ENCODE data around the gene DDX47. TPM values are rescaled to one million over a fixed set of nuclear protein-coding genes. Genes with fewer than 3 reads are reported as not detected.
A peak's percentile ranks its signal among the peaks of the same experiment; 100 is the strongest.

Gene DDX47
- total and polyA plus RNA-seq, 10 of the 15 experiments (the other 5 are each of a cell fraction or from before 2014, with no cell fraction given) = 84.8 to 266 (median 120) TPM

DNA sequence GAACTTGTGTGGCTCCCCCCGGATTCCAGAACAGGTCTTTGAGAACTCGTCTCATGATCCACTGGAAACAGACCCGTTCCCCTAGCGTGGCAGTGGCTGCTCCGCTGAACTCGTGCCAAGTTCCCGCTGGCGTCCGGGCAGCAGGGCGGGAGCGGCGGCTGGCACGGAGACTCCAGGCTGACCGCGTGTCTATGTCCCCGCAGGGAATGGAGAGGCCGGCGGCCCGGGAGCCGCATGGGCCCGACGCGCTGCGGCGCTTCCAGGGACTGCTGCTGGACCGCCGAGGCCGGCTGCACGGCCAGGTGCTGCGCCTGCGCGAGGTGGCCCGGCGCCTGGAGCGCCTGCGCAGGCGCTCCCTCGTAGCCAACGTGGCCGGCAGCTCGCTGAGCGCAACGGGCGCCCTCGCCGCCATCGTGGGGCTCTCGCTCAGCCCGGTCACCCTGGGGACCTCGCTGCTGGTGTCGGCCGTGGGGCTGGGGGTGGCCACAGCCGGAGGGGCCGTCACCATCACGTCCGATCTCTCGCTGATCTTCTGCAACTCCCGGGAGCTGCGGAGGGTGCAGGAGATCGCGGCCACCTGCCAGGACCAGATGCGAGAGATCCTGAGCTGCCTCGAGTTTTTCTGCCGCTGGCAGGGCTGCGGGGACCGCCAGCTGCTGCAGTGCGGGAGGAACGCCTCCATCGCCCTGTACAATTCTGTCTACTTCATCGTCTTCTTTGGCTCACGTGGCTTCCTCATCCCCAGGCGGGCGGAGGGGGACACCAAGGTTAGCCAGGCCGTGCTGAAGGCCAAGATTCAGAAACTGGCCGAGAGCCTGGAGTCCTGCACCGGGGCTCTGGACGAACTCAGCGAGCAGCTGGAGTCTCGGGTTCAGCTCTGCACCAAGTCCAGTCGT, 26.2 kb upstream of the DDX47 start (continued):
- TF ChIP-seq, protein P1, sequence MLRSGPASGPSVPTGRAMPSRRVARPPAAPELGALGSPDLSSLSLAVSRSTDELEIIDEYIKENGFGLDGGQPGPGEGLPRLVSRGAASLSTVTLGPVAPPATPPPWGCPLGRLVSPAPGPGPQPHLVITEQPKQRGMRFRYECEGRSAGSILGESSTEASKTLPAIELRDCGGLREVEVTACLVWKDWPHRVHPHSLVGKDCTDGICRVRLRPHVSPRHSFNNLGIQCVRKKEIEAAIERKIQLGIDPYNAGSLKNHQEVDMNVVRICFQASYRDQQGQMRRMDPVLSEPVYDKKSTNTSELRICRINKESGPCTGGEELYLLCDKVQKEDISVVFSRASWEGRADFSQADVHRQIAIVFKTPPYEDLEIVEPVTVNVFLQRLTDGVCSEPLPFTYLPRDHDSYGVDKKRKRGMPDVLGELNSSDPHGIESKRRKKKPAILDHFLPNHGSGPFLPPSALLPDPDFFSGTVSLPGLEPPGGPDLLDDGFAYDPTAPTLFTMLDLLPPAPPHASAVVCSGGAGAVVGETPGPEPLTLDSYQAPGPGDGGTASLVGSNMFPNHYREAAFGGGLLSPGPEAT (IDR thresholded peaks at IDR 0.05; ENCODE audit: low read depth) = no peak
- TF ChIP-seq RELA (IDR thresholded peaks at IDR 0.05; ENCODE audit: borderline replicate concordance, partially characterized antibody) (no peak), EED (IDR thresholded peaks at IDR 0.05; ENCODE audit: low read depth) (peak; percentile 64), ZNF207 (IDR thresholded peaks at IDR 0.05; ENCODE audit: borderline replicate concordance) (peak; percentile 87; the same call in 1 of the 2 replicates), RCOR1 (conservative IDR thresholded peaks at IDR 0.05; ENCODE audit: low read depth, low read length) (no peak), MEF2B (IDR thresholded peaks at IDR 0.05; ENCODE audit: partially characterized antibody, poor library complexity, severe bottlenecking) (no peak), MEF2A (IDR thresholded peaks at IDR 0.05; ENCODE audit: insufficient read depth, low read depth, low read length) (no peak), RAD51 (IDR thresholded peaks at IDR 0.05) (no peak), RBBP5 (conservative IDR thresholded peaks at IDR 0.05) (no peak), SIN3A (IDR thresholded peaks at IDR 0.05; ENCODE audit: low read depth, low read length) (peak; percentile 73; the same call in 1 of the 2 replicates), HDGF (IDR thresholded peaks at IDR 0.05) (no peak), POLR2A (IDR thresholded peaks at IDR 0.05; ENCODE audit: low read depth, low read length) (peak; percentile 96), MTA2 (IDR thresholded peaks at IDR 0.05; ENCODE audit: low read depth) (no peak), TBL1XR1 (IDR thresholded peaks at IDR 0.05; ENCODE audit: low read depth, low read length) (no peak), BACH1 (IDR thresholded peaks at IDR 0.05; ENCODE audit: borderline replicate concordance) (0 out of 2 replicates have a peak, but pooled peaks have one; percentile 55)
- TF ChIP-seq, protein P2, sequence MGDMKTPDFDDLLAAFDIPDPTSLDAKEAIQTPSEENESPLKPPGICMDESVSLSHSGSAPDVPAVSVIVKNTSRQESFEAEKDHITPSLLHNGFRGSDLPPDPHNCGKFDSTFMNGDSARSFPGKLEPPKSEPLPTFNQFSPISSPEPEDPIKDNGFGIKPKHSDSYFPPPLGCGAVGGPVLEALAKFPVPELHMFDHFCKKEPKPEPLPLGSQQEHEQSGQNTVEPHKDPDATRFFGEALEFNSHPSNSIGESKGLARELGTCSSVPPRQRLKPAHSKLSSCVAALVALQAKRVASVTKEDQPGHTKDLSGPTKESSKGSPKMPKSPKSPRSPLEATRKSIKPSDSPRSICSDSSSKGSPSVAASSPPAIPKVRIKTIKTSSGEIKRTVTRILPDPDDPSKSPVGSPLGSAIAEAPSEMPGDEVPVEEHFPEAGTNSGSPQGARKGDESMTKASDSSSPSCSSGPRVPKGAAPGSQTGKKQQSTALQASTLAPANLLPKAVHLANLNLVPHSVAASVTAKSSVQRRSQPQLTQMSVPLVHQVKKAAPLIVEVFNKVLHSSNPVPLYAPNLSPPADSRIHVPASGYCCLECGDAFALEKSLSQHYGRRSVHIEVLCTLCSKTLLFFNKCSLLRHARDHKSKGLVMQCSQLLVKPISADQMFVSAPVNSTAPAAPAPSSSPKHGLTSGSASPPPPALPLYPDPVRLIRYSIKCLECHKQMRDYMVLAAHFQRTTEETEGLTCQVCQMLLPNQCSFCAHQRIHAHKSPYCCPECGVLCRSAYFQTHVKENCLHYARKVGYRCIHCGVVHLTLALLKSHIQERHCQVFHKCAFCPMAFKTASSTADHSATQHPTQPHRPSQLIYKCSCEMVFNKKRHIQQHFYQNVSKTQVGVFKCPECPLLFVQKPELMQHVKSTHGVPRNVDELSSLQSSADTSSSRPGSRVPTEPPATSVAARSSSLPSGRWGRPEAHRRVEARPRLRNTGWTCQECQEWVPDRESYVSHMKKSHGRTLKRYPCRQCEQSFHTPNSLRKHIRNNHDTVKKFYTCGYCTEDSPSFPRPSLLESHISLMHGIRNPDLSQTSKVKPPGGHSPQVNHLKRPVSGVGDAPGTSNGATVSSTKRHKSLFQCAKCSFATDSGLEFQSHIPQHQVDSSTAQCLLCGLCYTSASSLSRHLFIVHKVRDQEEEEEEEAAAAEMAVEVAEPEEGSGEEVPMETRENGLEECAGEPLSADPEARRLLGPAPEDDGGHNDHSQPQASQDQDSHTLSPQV (IDR thresholded peaks at IDR 0.05) = no peak
- TF ChIP-seq, protein P3, sequence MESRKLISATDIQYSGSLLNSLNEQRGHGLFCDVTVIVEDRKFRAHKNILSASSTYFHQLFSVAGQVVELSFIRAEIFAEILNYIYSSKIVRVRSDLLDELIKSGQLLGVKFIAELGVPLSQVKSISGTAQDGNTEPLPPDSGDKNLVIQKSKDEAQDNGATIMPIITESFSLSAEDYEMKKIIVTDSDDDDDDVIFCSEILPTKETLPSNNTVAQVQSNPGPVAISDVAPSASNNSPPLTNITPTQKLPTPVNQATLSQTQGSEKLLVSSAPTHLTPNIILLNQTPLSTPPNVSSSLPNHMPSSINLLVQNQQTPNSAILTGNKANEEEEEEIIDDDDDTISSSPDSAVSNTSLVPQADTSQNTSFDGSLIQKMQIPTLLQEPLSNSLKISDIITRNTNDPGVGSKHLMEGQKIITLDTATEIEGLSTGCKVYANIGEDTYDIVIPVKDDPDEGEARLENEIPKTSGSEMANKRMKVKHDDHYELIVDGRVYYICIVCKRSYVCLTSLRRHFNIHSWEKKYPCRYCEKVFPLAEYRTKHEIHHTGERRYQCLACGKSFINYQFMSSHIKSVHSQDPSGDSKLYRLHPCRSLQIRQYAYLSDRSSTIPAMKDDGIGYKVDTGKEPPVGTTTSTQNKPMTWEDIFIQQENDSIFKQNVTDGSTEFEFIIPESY (IDR thresholded peaks at IDR 0.05) = no peak
- TF ChIP-seq, protein P4, sequence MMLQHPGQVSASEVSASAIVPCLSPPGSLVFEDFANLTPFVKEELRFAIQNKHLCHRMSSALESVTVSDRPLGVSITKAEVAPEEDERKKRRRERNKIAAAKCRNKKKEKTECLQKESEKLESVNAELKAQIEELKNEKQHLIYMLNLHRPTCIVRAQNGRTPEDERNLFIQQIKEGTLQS (IDR thresholded peaks at IDR 0.05; ENCODE audit: borderline replicate concordance, extremely low read depth, low read depth, low read length) = 0 out of 2 replicates have a peak, but pooled peaks have one; percentile 15
- TF ChIP-seq, protein P5, sequence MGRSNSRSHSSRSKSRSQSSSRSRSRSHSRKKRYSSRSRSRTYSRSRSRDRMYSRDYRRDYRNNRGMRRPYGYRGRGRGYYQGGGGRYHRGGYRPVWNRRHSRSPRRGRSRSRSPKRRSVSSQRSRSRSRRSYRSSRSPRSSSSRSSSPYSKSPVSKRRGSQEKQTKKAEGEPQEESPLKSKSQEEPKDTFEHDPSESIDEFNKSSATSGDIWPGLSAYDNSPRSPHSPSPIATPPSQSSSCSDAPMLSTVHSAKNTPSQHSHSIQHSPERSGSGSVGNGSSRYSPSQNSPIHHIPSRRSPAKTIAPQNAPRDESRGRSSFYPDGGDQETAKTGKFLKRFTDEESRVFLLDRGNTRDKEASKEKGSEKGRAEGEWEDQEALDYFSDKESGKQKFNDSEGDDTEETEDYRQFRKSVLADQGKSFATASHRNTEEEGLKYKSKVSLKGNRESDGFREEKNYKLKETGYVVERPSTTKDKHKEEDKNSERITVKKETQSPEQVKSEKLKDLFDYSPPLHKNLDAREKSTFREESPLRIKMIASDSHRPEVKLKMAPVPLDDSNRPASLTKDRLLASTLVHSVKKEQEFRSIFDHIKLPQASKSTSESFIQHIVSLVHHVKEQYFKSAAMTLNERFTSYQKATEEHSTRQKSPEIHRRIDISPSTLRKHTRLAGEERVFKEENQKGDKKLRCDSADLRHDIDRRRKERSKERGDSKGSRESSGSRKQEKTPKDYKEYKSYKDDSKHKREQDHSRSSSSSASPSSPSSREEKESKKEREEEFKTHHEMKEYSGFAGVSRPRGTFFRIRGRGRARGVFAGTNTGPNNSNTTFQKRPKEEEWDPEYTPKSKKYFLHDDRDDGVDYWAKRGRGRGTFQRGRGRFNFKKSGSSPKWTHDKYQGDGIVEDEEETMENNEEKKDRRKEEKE (IDR thresholded peaks at IDR 0.05) = no peak

All from GM12878 (cell line).